HG02678 (cell line): ENCODE data around the gene MAGEA12.
"Not testable (repeated sequence)": the region's sequence is repeated elsewhere in the genome, so short reads cannot be mapped to it uniquely, and the experiment has no call there.

Experiments used
- ATAC-seq: cut with Tn5 transposase; IDR thresholded peaks from one replicate; pipeline ENCODE4 v1.9.1; 2021; ENCODE audit warnings: mild to moderate bottlenecking, moderate library complexity; ENCODE audit not compliant: unreplicated experiment

Gene MAGEA12

GRCh38 chrX:152761582-152761981 is 28.0 kb downstream of the MAGEA12 start:
- ATAC-seq: not testable (repeated sequence)

GRCh38 chrX:152766562-152766961 is 33.0 kb downstream of the MAGEA12 start:
- ATAC-seq: not testable (repeated sequence)

GRCh38 chrX:152769549-152770289 is 36.2 kb downstream of the MAGEA12 start, which contains the start of gene MAGEA6:
Gene MAGEA6 (minus strand): TSS chrX:152769689. CDS start chrX:152767650, 2,039 bp downstream.
- ATAC-seq: not testable (repeated sequence)

GRCh38 chrX:152787062-152787461 is 53.5 kb downstream of the MAGEA12 start:
- ATAC-seq: peak; percentile 78
